ENCODE results near the gene XRCC2.

- TF ChIP-seq POLR2A (IDR thresholded peaks at IDR 0.05; ENCODE audit: low read depth, low read length) (no peak), RFX5 (IDR thresholded peaks at IDR 0.05; ENCODE audit: low read depth, low read length) (no peak), CTCF (conservative IDR thresholded peaks at IDR 0.05; ENCODE audit: low read depth, low read length) (no peak), RAD21 (IDR thresholded peaks at IDR 0.05; ENCODE audit: low read length) (no peak), SMC3 (IDR thresholded peaks at IDR 0.05; ENCODE audit: low read depth, low read length) (no peak), BHLHE40 (IDR thresholded peaks at IDR 0.05; ENCODE audit: low read depth, low read length) (no peak), CEBPB (IDR thresholded peaks at IDR 0.05; ENCODE audit: low read depth, low read length) (no peak), MXI1 (IDR thresholded peaks at IDR 0.05; ENCODE audit: borderline replicate concordance, low read depth, low read length) (no peak)
These were observed 2.1 kb upstream of the XRCC2 start for GRCh38 chr7:152677808-152678670.

Data from IMR-90 (cell line).